GM23338 (cell line): Measurements from ENCODE around the gene MYO1D.
"Not testable (repeated sequence)": the region's sequence is repeated elsewhere in the genome, so short reads cannot be mapped to it uniquely, and the experiment has no call there.

Experiments used
- EZH2 ChIP-seq: fragments of 200-600 bp; sonication (generic); IDR thresholded peaks from one replicate; pipeline ENCODE4 v1.8.0; 2017; ENCODE audit warnings: antibody characterized with exemption, mild to moderate bottlenecking, low read depth; ENCODE audit not compliant: unreplicated experiment
- EZH2phosphoT487 ChIP-seq: fragments of 200-600 bp; sonication (generic); IDR thresholded peaks from one replicate; pipeline ENCODE4 v1.8.1; 2018; ENCODE audit warnings: antibody characterized with exemption; ENCODE audit not compliant: unreplicated experiment
- TF ChIP-seq, protein P1 (sequence below), 2 experiments: fragments of 200-600 bp in 1 of 2; sonication (generic) in 1 of 2; conservative IDR thresholded peaks; 2 replicates each; pipeline versions ENCODE4 v1.5.1 to v1.6.1; 2016 to 2017; ENCODE audit warnings: antibody characterized with exemption in 2 of 2, low read depth in 2 of 2, mild to moderate bottlenecking in 2 of 2, moderate library complexity in 1 of 2

DNA sequence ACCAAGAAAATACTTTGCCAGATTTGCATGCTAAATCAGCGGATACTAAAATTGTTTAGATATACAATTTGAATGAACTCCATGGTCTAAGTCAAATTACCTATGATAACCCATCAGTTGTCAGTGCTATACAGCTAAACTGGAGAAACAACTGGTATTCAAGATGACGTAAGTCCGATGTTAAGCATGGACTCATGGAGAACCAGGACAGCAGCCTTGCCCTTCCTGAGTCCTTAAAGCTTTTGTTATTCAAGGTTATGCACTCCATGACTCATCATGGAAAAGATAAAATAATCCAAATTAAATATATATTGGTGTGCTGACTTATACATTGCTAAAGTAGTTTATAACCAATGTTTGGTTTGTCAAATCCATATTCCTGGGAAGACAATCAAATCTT, 47.0 kb upstream of the MYO1D start:
- not testable (repeated sequence) for TF ChIP-seq EZH2phosphoT487, EZH2
- TF ChIP-seq, protein P1, sequence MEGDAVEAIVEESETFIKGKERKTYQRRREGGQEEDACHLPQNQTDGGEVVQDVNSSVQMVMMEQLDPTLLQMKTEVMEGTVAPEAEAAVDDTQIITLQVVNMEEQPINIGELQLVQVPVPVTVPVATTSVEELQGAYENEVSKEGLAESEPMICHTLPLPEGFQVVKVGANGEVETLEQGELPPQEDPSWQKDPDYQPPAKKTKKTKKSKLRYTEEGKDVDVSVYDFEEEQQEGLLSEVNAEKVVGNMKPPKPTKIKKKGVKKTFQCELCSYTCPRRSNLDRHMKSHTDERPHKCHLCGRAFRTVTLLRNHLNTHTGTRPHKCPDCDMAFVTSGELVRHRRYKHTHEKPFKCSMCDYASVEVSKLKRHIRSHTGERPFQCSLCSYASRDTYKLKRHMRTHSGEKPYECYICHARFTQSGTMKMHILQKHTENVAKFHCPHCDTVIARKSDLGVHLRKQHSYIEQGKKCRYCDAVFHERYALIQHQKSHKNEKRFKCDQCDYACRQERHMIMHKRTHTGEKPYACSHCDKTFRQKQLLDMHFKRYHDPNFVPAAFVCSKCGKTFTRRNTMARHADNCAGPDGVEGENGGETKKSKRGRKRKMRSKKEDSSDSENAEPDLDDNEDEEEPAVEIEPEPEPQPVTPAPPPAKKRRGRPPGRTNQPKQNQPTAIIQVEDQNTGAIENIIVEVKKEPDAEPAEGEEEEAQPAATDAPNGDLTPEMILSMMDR (conservative IDR thresholded peaks at IDR 0.05; ENCODE audit: low read depth in 2 of 2), result not testable (repeated sequence)
